Stomach (tissue), 9 donors: Measurements from ENCODE around the gene PFDN2. TPM values are rescaled to one million over a fixed set of nuclear protein-coding genes. Genes with fewer than 3 reads are reported as not detected.

Experiments
- DNase-seq, 2 donors: peaks; one replicate each; pipeline versions ENCODE4 v3.0.0 to v3.0.0-alpha.2; 2013 to 2019
- H3K27ac ChIP-seq, 5 donors: fragments of 200-600 bp in 4 of 5; sonication (generic) in 4 of 5; one replicate each; pipeline ENCODE4 v1.5.1; 2013 to 2019; ENCODE audit warnings: mild to moderate bottlenecking in 1 of 5, moderate library complexity in 1 of 5
- H3K27me3 ChIP-seq, 3 donors: fragments of 200-600 bp; sonication (generic); one replicate each; pipeline ENCODE4 v1.5.1; 2017 to 2019; ENCODE audit warnings: mixed run types in 1 of 3
- H3K36me3 ChIP-seq, 4 donors: fragments of 200-600 bp; sonication (generic); 1 replicate in 3 of 4; 2 replicates in 1 of 4; pipeline ENCODE4 v1.5.1; 2016 to 2019
- H3K4me1 ChIP-seq, 4 donors: fragments of 200-600 bp; sonication (generic); one replicate each; pipeline ENCODE4 v1.5.1; 2016 to 2019
- H3K4me3 ChIP-seq, 4 donors: fragments of 200-600 bp; sonication (generic) in 3 of 4; one replicate each; pipeline ENCODE4 v1.5.1; 2016 to 2019; ENCODE audit warnings: mild to moderate bottlenecking in 1 of 4
- H3K9me3 ChIP-seq, 4 donors: fragments of 200-600 bp; sonication (generic); one replicate each; pipeline ENCODE4 v1.5.1; 2016 to 2019
- CTCF ChIP-seq, 7 experiments: fragments of 450-650 bp in 4 of 7; fragments of 200-600 bp in 3 of 7; sonication (generic) in 3 of 7; IDR thresholded peaks; one replicate each; pipeline ENCODE4 v1.5.1; 2016 to 2019; ENCODE audit warnings: antibody characterized with exemption in 7 of 7, control low read depth in 2 of 7, mild to moderate bottlenecking in 1 of 7
- EP300 ChIP-seq: sonication (generic); formaldehyde crosslinking; IDR thresholded peaks from one replicate; pipeline ENCODE4 v1.6.1; 2017; ENCODE audit warnings: antibody characterized with exemption
- POLR2A ChIP-seq, 4 donors: fragments of 450-650 bp; IDR thresholded peaks; one replicate each; pipeline ENCODE4 v1.6.1; 2016; ENCODE audit warnings: antibody characterized with exemption in 4 of 4, control low read depth in 2 of 4, mild to moderate bottlenecking in 1 of 4, moderate library complexity in 1 of 4
- POLR2AphosphoS5 ChIP-seq, 3 donors: sonication (generic); formaldehyde crosslinking; IDR thresholded peaks; one replicate each; pipeline ENCODE4 v1.6.1; 2016; ENCODE audit warnings: antibody characterized with exemption in 3 of 3
- WGBS, 5 donors: extraction: QIAGEN DNeasy Blood & Tissue Kit in 3 of 5; methylation state at CpG; one replicate each; pipeline versions ENCODE4 v1.1.5 to v1.1.7; 2013 to 2018; 5-methylcytosine and 5-hydroxymethylcytosine counted together
- intact Hi-C: fragments of 100-400 bp; cut with DNase I; formaldehyde crosslinking; loops from one replicate; pipeline ENCODE4 v1.15.1; 2023; ENCODE audit warnings: low total_unique reads
- polyA plus RNA-seq, 3 donors: library from polyadenylated mRNA; stranded (reverse); fragments of 200-250 nt; gene quantifications; one replicate each; pipeline ENCODE4 v1.2.3, GENCODE V29; 2013
- total RNA-seq, 5 donors: library from RNA; depleted of rRNA; stranded (reverse); fragments of >200 nt; gene quantifications; one replicate each; pipeline versions ENCODE4 v1.1.0 to v1.2.3, GENCODE V29; 2014 to 2016
- donor health status: healthy with polysubstance abuse.
- donor health status: Bipolar disorder and iron deficiency.
- donor health status: healthy.

PFDN2 gene
- total and polyA plus RNA-seq, 8 donors, result 11.6 to 166 (median 59.4) TPM; not detected in 2

GRCh38 chr1:161073474-161074121 is 44.2 kb downstream of the PFDN2 start:
- WGBS, 5 donors, result 49 to 72% (median 61%) methylated on average over 4 to 7 of the region's 7 CpGs
- H3K4me1 ChIP-seq, result peaks cover 0 to 5% (median 0%) of the 10 kb centered on the region in 4 donors
- intact Hi-C loops, result no loop called here
- peaks cover 0 to 35% (median 13%) of the 10 kb centered on the region in 4 donors for H3K36me3 ChIP-seq
- no peaks in the 10 kb centered on the region for H3K9me3 ChIP-seq
- H3K4me3 ChIP-seq, result no peak overlapping the region
- H3K27me3 ChIP-seq, result no peaks in the 10 kb centered on the region
- no peak overlapping the region for H3K27ac ChIP-seq
- DNase-seq, result peak in 1 of 2 donors; percentile 41
- TF ChIP-seq EP300, result no peak
- TF ChIP-seq CTCF (IDR thresholded peaks at IDR 0.05), result peak in 1 of 7 experiments; percentile 2

GRCh38 chr1:161072751-161073449 is 44.9 kb downstream of the PFDN2 start:
- peaks cover 0 to 35% (median 13%) of the 10 kb centered on the region in 4 donors for H3K36me3 ChIP-seq
- WGBS, 5 donors, result 89 to 93% (median 92%) methylated on average over 19 of the region's 19 CpGs
- no peak for DNase-seq
- TF ChIP-seq POLR2A (IDR thresholded peaks at IDR 0.05) (no peak), POLR2AphosphoS5 (IDR thresholded peaks at IDR 0.05) (no peak), CTCF (IDR thresholded peaks at IDR 0.05) (no peak), EP300 (no peak)
- H3K27me3 ChIP-seq, result no peaks in the 10 kb centered on the region
- H3K4me1 ChIP-seq, result peaks cover 0 to 5% (median 0%) of the 10 kb centered on the region in 4 donors
- H3K4me3 ChIP-seq, result no peak overlapping the region
- no peak overlapping the region for H3K27ac ChIP-seq
- intact Hi-C loops, result no loop called here
- no peaks in the 10 kb centered on the region for H3K9me3 ChIP-seq

- intact Hi-C loops, result no loop called here
- H3K9me3 ChIP-seq, result no peaks in the 10 kb centered on the region
- WGBS, 5 donors, result 44 to 69% (median 55%) methylated on average over 9 of the region's 9 CpGs
Observed at GRCh38 chr1:161071886-161072371, 45.9 kb downstream of the PFDN2 start.

More at GRCh38 chr1:161071886-161072371, 45.9 kb downstream of the PFDN2 start:
- peaks cover 0 to 31% (median 13%) of the 10 kb centered on the region in 4 donors for H3K36me3 ChIP-seq
- H3K4me1 ChIP-seq, result peaks cover 0 to 10% (median 0%) of the 10 kb centered on the region in 4 donors
- H3K27ac ChIP-seq, result no peak overlapping the region
- peak; percentile 74 to 76 for DNase-seq
- TF ChIP-seq POLR2A (IDR thresholded peaks at IDR 0.05) (no peak), POLR2AphosphoS5 (IDR thresholded peaks at IDR 0.05) (no peak), CTCF (IDR thresholded peaks at IDR 0.05) (peak in 5 of 7 experiments; percentile 31 to 70 (median 54))
- H3K4me3 ChIP-seq, result no peak overlapping the region
- H3K27me3 ChIP-seq, result no peaks in the 10 kb centered on the region
